Measurements from ENCODE around the gene USP37. TPM values are rescaled to one million over a fixed set of nuclear protein-coding genes. Genes with fewer than 3 reads are reported as not detected.

The USP37 gene
- total RNA-seq, 3 donors from 2014 or later = 30.9 to 31.4 (median 31.2) TPM

DNA sequence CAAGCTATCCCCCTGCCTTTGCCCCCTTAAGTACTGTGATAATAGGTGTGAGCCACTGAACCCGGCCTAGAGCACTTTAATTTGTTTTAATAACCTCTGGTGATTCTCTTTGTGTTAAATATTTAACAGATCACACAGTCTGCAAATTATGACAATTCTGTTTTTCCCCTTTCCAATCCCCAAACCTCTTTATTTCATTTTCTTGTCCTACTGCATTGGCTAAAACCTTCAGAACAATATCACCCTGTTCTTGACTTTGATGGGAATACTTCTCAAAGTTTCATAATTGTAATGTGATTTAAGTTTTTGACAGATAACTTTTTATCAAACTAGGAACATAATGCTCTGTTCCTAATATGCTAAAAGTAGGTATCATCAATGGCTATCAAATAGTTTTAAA, 44.5 kb downstream of the USP37 start:
- H3K27me3 Mint-ChIP-seq (ENCODE audit: low read depth) = no peaks in the 10 kb centered on the region

DNA sequence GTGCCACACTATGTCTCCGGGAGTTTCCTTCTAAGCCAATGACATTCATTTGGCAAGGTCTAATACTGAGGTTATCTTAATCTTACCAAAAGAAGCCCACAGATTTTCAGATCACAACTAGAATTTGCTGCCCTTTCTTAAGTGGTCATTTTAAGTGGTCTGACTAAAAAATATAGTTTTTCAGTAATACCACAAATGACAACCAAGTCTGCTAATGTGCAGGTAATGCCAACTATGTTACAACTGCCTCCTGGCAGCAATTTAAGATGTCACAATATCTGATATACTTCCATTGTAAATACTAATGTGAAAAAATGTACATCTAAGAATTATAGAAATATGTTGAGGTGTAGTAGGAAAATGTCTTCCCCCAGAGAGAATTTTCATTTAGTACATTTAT, 49.3 kb downstream of the USP37 start:
- H3K36me3 Mint-ChIP-seq (ENCODE audit: insufficient read depth) = peaks cover 30% of the 10 kb centered on the region

More for the DNA sequence above, 44.5 kb downstream of the USP37 start:
- H3K9me3 Mint-ChIP-seq = no peaks in the 10 kb centered on the region
- H3K4me3 Mint-ChIP-seq = no peak overlapping the region
- H3K4me1 Mint-ChIP-seq (ENCODE audit: low read depth) = peaks cover 2% of the 10 kb centered on the region
- ATAC-seq (no peak), DNase-seq (no peak)
- peaks cover 47% of the 10 kb centered on the region for H3K36me3 Mint-ChIP-seq (ENCODE audit: insufficient read depth)

DNA sequence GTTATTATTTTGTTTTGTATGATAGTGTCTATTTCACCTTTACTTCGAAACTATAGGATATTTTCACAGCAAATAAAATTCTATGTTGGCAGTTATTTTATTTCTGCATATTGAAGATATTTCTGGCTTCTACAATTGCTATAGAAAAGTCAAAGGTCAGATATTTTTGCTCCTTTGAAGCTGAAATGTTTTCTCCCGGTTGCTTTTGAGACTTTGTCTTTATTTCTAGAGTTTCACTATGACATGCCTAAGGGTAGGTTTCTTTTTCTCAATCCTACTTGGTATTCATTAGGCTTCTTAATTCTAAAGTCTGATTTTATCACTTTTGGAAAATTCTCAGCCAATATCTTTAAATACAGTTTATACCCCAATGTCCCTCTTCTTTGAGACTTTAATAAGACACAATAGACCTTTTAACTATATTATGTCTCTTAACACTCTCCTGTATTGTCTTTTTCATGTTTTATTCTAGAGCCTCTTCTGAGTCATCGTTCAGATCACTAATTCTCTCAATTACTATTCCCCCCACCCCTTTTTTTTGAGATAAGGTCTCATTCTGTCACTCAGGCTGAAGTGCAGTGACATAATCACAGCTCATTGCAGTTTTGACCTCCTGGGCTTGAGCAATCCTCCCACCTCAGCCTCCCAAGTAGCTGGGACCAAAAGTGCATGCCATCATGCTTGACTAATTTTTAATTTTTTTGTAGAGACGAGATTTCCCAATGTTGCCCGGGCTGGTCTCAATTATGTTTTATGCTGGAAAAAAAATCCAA, 50.5 kb downstream of the USP37 start:
- peaks cover 23% of the 10 kb centered on the region for H3K36me3 Mint-ChIP-seq (ENCODE audit: insufficient read depth)
- H3K27me3 Mint-ChIP-seq (ENCODE audit: low read depth) = no peaks in the 10 kb centered on the region
- ATAC-seq = no peak
- no peak overlapping the region for H3K4me3 Mint-ChIP-seq
- DNase-seq = no peak
- peaks cover 18% of the 10 kb centered on the region for H3K4me1 Mint-ChIP-seq (ENCODE audit: low read depth)
- no peaks in the 10 kb centered on the region for H3K9me3 Mint-ChIP-seq

More for the DNA sequence above, 49.3 kb downstream of the USP37 start:
- ATAC-seq = no peak
- H3K27me3 Mint-ChIP-seq (ENCODE audit: low read depth) = no peaks in the 10 kb centered on the region
- no peak overlapping the region for H3K4me3 Mint-ChIP-seq
- DNase-seq = no peak
- peaks cover 18% of the 10 kb centered on the region for H3K4me1 Mint-ChIP-seq (ENCODE audit: low read depth)
- H3K9me3 Mint-ChIP-seq = no peaks in the 10 kb centered on the region

DNA sequence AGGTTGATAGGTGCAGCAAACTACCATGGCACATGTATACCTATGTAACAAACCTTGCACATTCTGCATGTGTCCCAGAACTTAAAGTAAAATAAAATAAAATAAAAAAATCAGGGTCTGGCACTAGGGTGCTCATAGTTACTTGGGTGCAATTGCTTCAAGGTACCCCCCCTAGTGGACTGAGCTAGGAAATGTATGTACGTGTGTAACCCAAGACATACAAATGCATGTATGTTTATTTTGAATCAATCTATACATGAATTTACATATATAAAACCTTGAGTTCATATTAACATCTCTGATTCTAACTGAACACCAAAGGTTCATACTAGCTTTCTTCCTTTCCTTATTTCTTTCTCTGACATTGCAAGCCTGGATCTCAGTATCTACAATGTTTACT, 51.5 kb downstream of the USP37 start:
- Mint-ChIP-seq H3K9me3 (no peaks in the 10 kb centered on the region), H3K27me3 (ENCODE audit: low read depth) (no peaks in the 10 kb centered on the region), H3K36me3 (ENCODE audit: insufficient read depth) (peaks cover 22% of the 10 kb centered on the region), H3K4me3 (no peak overlapping the region), H3K4me1 (ENCODE audit: low read depth) (peaks cover 18% of the 10 kb centered on the region)
- no peak for DNase-seq
- no peak for ATAC-seq

DNA sequence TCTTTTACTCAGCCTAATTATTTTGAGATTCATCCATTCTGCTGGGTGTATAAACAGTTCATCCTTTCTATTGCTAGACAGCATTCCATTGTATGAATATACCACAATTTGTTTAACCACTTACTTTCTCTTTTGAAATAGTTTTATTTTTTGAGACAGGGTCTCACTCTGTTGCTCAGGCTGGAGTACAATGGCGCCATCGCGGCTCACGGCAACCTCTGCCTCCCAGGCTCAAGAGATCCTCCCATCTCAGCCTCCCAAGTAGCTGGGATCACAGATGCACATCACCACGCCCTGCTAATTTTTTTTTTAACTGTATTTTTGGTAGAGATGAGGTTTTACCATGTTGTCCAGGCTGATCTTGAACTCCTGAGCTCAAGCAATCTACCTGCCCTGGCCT, 54.5 kb downstream of the USP37 start:
- H3K4me1 Mint-ChIP-seq (ENCODE audit: low read depth) = peaks cover 16% of the 10 kb centered on the region
- no peaks in the 10 kb centered on the region for H3K9me3 Mint-ChIP-seq
- no peak for DNase-seq
- ATAC-seq = no peak
- no peaks in the 10 kb centered on the region for H3K27me3 Mint-ChIP-seq (ENCODE audit: low read depth)
- H3K4me3 Mint-ChIP-seq = no peak overlapping the region
- peaks cover 18% of the 10 kb centered on the region for H3K36me3 Mint-ChIP-seq (ENCODE audit: insufficient read depth)

DNA sequence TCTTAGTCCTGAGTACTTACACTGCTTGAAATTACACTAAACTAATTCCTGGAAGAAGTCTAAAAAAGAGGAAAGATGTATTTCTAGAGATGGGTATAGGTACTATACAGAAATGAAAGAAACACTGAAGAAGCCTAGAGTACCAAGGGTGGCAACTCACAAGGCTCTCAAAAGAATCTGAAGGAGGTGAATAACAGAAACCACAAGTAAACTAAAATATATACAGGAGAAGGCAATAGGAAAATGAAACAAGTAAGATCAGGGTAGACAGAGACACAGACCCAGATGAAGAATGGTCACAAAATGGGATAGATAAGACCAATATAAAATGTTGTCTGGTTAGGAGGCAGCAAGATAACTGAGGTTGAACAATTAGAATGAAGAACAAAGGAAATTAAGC, 59.9 kb downstream of the USP37 start:
- no peak overlapping the region for H3K4me3 Mint-ChIP-seq
- no peaks in the 10 kb centered on the region for H3K27me3 Mint-ChIP-seq (ENCODE audit: low read depth)
- H3K4me1 Mint-ChIP-seq (ENCODE audit: low read depth) = no peaks in the 10 kb centered on the region
- ATAC-seq (no peak), DNase-seq (no peak)
- peaks cover 22% of the 10 kb centered on the region for H3K36me3 Mint-ChIP-seq (ENCODE audit: insufficient read depth)
- no peaks in the 10 kb centered on the region for H3K9me3 Mint-ChIP-seq

DNA sequence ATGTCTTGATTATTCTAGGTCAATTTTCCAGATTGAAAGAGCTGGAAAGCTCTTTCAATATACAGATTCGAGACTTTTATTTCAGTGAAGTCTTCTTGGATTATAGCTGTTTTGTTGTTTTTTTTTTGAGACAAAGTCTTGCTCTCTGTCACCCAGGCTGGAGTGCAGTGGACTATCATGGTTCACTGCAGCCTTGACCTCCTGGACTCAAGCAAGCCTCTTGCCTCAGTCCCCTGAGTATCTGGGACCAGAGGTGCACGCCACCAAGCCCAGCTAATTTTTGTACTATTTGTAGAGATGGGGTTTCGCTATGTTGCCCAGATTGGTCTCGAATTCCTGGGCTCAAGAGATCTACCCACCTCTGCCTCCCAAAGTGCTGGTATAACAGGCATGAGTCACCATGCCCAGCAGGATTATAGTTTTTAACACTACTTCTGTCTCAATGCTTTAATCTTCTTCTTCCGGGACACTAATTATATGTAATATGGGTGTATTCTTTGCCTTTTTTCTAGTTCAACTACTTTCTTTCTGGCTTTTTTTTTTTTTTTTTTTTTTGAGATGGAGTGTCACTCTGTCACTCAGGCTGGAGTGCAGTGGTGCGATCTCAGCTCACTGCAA, 62.3 kb downstream of the USP37 start:
- Mint-ChIP-seq H3K36me3 (ENCODE audit: insufficient read depth) (peaks cover 32% of the 10 kb centered on the region), H3K27me3 (ENCODE audit: low read depth) (no peaks in the 10 kb centered on the region), H3K4me1 (ENCODE audit: low read depth) (no peaks in the 10 kb centered on the region), H3K4me3 (no peak overlapping the region), H3K9me3 (no peaks in the 10 kb centered on the region)
- no peak for ATAC-seq
- no peak for DNase-seq

DNA sequence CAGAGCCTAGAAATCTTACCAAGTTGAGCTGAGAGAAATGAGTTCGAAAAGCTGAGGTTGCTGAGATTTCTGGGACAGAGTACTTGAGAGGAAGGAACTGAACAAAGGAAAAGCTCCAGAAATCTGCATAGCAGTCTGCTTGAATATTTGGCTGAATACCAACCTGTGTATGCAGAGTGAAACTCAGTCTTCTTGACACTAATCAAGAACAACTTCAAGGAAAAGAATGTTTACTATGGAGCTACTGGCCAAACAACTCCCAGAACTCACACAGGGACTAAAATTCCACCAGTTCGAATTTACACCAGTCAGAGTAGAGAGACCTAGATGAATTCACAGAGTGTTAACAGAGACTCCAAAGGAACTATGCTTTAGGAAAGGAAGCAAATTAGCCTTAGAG, 66.5 kb downstream of the USP37 start:
- DNase-seq = no peak
- no peaks in the 10 kb centered on the region for H3K4me1 Mint-ChIP-seq (ENCODE audit: low read depth)
- H3K4me3 Mint-ChIP-seq = no peak overlapping the region
- H3K36me3 Mint-ChIP-seq (ENCODE audit: insufficient read depth) = peaks cover 22% of the 10 kb centered on the region
- no peaks in the 10 kb centered on the region for H3K27me3 Mint-ChIP-seq (ENCODE audit: low read depth)
- ATAC-seq = no peak
- no peaks in the 10 kb centered on the region for H3K9me3 Mint-ChIP-seq

DNA sequence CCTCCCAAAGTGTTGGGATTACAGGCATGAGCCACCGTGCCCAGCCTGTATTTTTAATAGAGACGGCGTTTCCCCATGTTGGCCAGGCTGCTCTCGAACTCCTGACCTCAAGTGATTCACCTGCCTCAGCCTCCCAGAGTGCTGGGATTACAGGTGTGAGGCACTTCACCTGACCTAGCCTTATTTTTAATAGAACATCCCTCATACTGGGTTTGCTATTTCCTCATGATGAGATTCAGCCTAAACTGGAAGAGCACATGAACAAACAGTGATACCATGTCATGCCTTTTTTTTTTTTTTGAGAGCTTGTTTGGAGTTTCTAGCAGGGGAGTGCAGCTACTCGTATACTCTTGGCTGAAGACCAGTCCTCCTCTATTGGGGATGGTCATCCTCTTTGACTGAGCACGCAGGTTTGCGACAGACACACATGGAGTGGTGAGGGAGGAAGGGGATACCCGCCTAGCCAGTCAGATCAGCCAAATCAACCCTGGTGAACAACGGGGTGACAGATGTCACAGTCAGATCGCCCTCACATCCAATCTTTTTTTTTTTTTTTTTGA, 67.6 kb downstream of the USP37 start:
- no peak for DNase-seq
- no peaks in the 10 kb centered on the region for H3K4me1 Mint-ChIP-seq (ENCODE audit: low read depth)
- H3K27me3 Mint-ChIP-seq (ENCODE audit: low read depth) = no peaks in the 10 kb centered on the region
- no peak overlapping the region for H3K4me3 Mint-ChIP-seq
- ATAC-seq = no peak
- no peaks in the 10 kb centered on the region for H3K9me3 Mint-ChIP-seq
- H3K36me3 Mint-ChIP-seq (ENCODE audit: insufficient read depth) = peaks cover 21% of the 10 kb centered on the region

DNA sequence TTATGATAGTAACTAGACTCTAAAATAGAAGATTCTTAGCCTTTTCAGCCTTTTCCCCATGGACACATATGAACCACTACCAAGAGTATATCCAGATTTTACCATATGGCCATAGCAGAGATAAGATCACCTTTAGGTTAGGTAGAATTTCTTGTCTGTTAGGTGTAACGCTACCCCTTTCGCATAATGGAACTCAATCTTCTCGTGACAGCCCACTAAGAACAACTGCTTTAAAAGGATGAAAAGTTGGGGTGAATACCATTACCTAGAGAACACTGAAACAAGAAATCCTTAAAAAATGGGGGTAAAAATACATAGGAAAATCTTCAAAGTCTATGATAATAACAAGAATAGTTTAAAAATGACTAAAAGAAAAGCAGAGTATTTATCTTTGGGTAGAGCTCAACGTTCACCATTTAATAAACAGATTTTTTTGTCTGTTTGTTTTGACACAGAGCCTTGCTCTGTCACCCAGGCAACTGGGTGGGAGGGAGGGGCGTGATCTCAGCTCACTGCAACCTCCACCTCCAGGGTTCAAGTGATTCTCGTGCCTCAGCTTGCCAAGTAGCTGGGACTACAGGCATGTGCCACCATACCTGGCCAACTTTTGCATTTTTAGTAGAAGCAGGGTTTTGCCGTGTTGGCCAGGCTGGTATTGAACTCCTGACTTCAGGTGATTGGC, 82.0 kb downstream of the USP37 start:
- ATAC-seq = no peak

DNA sequence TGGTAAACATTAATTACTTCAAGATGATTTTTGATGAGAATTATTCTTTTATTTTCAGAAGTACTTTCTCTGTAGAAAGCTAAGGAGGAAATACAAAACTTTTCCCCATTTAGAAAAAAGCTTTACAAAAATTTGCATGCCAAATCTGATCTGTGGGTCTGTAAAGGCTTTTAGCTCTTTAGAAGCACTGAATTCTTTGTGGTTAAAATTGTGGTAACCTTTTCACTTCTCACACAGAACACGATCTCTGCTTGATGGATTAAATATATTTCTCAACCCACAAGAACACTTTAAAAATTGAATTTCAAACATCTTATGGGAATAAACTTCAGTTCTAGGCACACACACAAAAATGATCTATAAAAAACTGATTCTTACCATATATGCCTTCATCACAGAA, 85.5 kb downstream of the USP37 start:
- ATAC-seq (no peak), DNase-seq (no peak)

More for the DNA sequence above, 82.0 kb downstream of the USP37 start:
- H3K36me3 Mint-ChIP-seq (ENCODE audit: insufficient read depth) = peaks cover 43% of the 10 kb centered on the region
- no peaks in the 10 kb centered on the region for H3K9me3 Mint-ChIP-seq
- no peak for DNase-seq
- no peak overlapping the region for H3K4me3 Mint-ChIP-seq
- peaks cover 15% of the 10 kb centered on the region for H3K4me1 Mint-ChIP-seq (ENCODE audit: low read depth)
- H3K27me3 Mint-ChIP-seq (ENCODE audit: low read depth) = no peaks in the 10 kb centered on the region

DNA sequence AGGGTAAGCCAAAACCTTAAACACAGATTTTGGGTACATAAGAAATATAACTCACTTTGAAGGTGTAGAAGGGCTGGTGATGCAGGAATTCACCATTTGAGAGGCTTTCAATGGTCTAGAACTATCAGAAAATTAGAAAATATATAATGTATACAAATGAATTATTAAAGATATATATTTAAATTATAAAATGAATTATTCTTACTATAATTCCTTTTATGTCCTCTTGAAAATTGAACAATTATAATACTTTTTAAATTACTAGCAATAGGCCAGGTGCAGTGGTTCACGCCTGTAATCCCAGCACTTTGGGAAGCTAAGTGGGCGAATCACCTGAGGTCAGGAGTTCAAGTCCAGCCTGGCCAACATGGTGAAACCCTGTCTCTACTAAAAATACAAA, 88.6 kb downstream of the USP37 start:
- Mint-ChIP-seq H3K4me1 (ENCODE audit: low read depth) (peaks cover 15% of the 10 kb centered on the region), H3K27me3 (ENCODE audit: low read depth) (no peaks in the 10 kb centered on the region), H3K36me3 (ENCODE audit: insufficient read depth) (peaks cover 30% of the 10 kb centered on the region), H3K9me3 (no peaks in the 10 kb centered on the region), H3K4me3 (no peak overlapping the region)
- no peak for ATAC-seq
- no peak for DNase-seq

More for the DNA sequence above, 85.5 kb downstream of the USP37 start:
- Mint-ChIP-seq H3K9me3 (no peaks in the 10 kb centered on the region), H3K4me1 (ENCODE audit: low read depth) (peaks cover 15% of the 10 kb centered on the region), H3K36me3 (ENCODE audit: insufficient read depth) (peaks cover 41% of the 10 kb centered on the region), H3K27me3 (ENCODE audit: low read depth) (no peaks in the 10 kb centered on the region), H3K4me3 (no peak overlapping the region)

DNA sequence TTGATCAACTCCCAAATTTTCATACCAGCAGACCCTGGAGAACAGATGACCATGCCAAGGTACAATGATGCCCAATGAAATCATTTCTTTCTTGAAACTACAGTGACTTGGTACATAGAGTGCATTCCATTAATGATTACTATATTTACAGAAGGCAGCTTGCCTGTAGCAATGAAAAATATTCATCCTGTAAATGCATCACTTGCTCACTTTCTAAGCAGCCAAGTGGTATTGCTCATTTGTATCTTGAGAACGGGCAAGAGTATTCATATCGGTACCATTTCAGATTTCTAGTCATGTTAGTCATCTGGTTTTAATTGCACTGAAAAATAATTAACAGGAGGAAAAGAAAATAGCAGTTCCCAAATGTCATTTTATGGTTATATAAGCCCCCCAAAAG, 89.6 kb downstream of the USP37 start:
- DNase-seq = no peak
- Mint-ChIP-seq H3K36me3 (ENCODE audit: insufficient read depth) (peaks cover 30% of the 10 kb centered on the region), H3K4me3 (no peak overlapping the region), H3K27me3 (ENCODE audit: low read depth) (no peaks in the 10 kb centered on the region), H3K9me3 (no peaks in the 10 kb centered on the region), H3K4me1 (ENCODE audit: low read depth) (peaks cover 10% of the 10 kb centered on the region)
- ATAC-seq = no peak

DNA sequence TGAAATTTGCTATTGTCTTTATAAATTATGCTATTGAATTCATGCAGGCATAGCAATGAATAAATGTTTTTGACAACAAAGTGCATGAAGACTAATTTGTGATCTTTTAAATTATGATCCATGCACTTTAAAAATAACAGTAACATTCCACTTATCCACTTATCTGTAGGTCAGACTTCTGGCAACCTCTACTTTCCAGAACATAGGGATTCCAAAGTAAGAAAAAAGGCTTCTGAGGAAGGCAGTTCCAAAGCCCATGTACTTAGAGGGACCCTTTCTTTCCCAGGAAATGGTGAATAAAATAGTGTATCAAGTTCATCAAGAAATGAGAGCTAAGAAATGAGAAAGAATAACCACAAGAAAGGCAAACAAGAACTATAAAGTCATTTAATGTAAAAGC, 90.9 kb downstream of the USP37 start:
- Mint-ChIP-seq H3K36me3 (ENCODE audit: insufficient read depth) (peaks cover 31% of the 10 kb centered on the region), H3K27me3 (ENCODE audit: low read depth) (no peaks in the 10 kb centered on the region), H3K4me1 (ENCODE audit: low read depth) (no peaks in the 10 kb centered on the region), H3K4me3 (no peak overlapping the region), H3K9me3 (no peaks in the 10 kb centered on the region)
- DNase-seq (no peak), ATAC-seq (no peak)
